Activated CD8-positive, alpha-beta memory T cell treated with anti-CD3 and anti-CD28 coated beads for 4 hours (primary cell): Measurements from ENCODE around the gene SCMH1.
A peak's percentile ranks its signal among the peaks of the same experiment; 100 is the strongest.

Experiments used
- DNase-seq, 2 donors: peaks; one replicate each; pipeline ENCODE4 v3.0.0-alpha.2; 2020; ENCODE audit warnings: low read depth in 2 of 2

SCMH1 gene

DNA sequence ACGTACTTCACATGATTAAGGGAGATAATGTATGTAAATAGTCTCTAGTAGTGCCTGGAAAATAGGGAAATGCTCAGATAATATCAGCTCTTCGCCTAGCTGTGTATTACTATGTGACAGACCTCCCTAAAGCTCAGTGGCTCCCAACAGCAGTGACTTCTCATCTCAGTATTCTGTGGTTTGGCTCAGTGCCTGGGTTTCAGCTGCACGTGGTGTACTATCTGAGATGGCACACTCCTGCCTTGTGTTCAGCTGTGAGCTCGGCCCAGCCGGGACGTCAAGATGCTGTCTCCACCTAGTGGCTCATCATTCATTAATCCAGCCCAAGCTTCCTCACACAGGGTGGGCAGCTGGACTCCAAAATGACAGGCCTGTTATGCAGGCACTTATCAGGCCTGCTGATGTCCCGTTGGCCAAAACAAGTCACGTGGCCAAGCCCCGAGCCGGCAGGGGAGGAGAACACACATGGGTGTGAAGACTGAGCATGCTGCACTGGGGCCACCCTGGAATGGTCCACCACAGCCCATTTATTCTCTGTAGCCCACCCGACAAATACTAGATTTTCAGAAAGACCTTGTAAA lies 238.4 kb downstream of the SCMH1 start:
- DNase-seq = peak; percentile 73 to 77

DNA sequence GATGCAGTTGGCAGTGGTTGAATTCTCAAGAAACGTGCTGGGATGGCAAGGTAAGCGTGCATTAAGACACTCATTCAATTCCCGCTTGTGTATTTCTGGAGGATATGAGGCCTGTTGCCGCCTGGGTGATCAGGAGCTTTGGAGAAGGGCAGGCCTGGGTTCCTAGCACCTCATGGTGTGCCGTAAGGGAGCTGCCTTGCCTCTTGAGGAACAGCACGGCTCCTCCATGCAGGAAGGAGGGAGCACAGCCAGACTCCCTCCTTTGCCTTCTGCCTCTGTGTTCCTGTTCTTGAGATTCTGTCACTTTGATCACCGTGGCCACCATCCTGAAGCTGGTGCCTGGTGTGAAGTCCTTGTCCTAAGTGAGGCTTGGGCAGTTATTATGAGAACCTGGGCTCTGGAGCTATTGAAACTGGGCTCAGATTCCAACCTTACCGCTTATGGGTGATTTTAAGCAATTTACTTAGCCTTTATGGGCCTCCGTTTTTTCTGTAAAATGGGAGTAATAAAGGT lies 238.9 kb downstream of the SCMH1 start:
- no peak for DNase-seq

GRCh38 chr1:40998668-40999067 lies 243.4 kb downstream of the SCMH1 start:
- DNase-seq = no peak

GRCh38 chr1:40997096-40997495 lies 245.0 kb downstream of the SCMH1 start:
- no peak for DNase-seq

DNA sequence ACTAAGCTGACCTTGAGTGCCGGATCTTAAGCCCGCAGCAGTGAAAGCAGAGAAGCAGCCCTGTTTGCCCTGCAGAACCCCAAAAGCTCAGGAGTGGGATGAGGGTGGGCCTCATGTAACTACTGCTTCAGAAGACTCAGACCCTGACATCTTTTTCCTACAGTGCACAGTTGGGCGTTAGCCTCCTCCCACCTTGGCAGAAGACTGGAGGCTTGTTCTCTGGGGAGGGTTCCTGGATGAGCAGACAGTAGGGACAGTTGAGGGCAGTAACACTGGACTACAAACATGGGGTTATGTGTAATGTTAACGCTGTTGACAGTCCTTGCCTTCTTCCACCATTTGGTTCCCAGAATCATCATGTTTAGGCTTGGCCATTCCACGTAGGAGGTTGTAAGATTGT lies 253.0 kb downstream of the SCMH1 start:
- DNase-seq = no peak

GRCh38 chr1:40988280-40988679 lies 253.8 kb downstream of the SCMH1 start:
- DNase-seq = no peak

DNA sequence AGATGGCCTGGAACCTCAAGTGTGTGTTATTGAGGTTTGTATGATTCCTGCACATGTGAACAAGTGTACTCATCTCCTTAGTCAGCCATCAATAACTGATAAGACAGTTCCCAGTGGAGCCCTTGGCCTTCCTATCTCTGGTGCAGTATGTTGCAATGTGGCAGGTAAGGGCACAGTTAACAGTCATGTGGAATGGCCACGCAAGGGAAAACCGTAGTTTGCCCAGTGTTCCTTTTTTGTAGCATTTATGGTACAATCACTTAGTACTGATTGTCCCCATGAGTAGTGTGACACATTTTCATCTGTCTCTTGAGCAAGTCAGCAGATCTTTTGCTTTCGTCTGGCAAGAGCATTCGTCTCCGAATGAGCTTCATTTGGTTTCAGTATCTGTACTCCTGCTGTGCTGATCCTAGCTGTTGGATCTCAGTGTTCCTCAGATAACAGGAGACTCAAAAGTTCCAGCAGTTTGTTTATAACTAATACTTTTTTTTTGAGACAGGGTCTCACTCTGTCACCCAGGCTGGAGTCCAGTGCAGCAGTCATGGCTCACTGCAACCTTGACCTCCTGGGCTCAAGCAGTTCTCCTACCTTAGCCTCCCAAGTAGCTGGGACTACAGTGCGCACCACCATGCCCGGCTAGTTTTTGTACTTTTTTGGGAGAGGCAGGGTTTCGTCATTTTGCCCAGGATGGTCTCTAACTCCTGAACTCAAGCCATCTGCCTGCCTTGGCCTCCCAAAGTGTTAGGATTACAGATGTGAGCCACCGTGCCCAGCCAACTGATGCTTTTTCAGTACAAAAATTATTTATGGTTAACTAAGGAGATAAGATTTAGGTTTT lies 254.4 kb downstream of the SCMH1 start:
- no peak for DNase-seq

DNA sequence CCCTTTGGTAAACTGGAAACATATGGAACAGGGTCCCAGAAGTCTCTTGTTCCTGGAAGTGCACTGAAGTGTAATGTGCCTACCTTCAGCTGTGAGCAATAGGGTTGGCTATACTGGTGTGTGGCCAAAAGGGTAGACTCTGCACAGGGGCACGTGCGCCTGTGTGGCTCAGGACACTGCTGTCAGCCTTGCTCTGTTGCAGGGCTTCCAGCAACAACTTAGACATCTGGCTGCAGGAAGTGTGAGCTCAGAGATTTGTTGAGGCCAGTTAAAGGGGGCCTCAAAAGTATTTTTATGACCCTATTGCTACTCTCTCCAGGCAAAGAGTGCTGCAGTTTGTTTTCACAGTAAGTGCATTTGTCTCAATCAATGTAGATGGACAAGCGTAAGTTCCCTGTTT lies 255.2 kb downstream of the SCMH1 start:
- DNase-seq = no peak

- DNase-seq = no peak
Measured at GRCh38 chr1:40986328-40986783, 255.8 kb downstream of the SCMH1 start.

DNA sequence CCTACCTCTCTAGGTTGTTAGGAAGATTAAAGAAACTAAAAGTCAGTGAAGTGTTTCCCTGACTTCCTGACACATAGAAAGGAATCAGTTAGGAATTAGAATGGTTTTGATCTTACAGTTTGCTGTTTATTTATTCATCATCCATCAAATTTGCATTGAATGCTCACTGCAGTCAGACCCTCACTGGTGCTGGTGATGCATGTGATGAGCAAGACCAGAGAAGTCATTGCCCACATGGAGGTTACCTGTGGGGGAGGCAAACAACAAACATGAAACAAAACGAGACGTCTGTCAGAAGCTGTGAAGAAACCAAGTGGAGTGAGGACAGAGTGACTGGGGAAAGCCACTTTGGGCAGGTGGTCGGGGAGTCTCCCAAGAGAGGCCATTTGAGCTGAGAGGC lies 256.2 kb downstream of the SCMH1 start:
- DNase-seq = no peak

- DNase-seq = no peak
Measured at GRCh38 chr1:40985161-40985560, 256.9 kb downstream of the SCMH1 start.

DNA sequence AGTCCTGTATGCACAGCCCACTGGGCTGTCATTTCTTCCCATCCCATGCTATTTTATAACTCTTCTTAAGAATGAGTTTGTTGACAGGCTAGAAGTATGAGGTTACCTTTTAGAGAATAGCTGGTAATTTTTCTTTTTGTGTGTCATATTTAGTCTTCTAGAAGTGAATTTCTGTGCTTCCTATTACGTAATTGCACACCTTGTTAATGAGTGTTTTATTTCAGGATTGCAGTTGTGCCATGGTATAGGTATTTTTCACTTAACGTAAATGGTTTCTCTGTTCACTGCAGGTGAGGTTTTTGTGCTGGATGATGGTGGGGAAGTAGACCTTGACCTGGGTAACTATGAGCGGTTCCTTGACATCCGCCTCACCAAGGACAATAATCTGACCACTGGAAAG lies 257.6 kb downstream of the SCMH1 start:
- no peak for DNase-seq

DNA sequence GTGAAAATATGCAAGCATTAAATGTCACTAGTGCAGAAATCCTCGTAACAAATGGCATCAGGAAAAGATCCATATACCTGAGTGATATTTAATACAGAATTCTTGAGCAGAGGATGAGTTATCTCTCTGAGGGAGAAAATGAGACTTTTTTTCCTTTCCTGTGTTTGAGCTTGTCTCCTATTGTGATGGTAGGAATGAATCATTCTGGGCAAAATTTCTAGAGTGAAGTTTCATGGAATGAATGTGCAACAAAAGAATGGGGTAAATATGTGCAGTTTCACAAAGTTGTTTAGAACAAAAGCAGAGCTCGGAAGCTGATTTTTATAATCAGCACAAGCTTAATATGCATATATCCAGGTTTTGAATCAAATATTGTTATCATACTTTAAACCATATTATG lies 258.0 kb downstream of the SCMH1 start:
- DNase-seq = no peak

- DNase-seq = no peak
Measured at GRCh38 chr1:40983286-40983685, 258.8 kb downstream of the SCMH1 start.

- no peak for DNase-seq
Measured at GRCh38 chr1:40982721-40983120, 259.4 kb downstream of the SCMH1 start.

DNA sequence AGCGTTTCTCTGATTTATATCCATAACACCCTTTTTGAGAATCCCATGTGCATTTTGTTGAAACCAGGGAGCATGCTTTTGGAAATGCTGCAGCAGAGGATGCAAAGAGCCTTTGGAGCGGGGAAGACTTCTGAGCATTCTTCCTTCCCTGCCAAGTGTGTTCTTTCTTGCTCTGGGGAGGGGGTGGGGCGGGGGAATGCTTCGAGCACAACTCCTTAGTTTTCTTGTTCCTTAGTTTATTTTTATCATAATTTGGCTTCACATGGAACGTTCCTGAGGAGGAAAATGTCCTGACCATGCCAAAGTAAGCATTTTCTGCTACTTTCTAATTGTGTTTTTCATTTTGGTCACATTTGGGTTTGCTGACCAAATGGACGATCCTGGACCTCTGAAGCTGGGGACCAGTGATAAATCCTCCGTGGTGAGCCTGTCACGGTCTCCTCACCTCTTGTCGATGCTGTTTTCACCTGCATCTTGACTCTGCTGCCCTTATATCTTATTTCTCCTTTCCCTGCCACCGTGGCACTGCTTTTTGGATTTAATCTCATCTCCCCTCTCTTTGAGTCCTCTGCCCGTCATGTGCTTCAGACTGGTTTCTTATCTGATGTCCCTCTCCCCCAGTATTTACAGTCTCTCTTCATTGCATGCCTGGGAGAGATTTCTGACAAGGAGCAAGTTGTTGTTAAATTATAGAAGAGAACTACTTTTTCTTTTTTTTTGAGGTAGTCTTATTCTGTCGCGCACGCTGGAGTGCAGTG lies 260.2 kb downstream of the SCMH1 start:
- DNase-seq = no peak

DNA sequence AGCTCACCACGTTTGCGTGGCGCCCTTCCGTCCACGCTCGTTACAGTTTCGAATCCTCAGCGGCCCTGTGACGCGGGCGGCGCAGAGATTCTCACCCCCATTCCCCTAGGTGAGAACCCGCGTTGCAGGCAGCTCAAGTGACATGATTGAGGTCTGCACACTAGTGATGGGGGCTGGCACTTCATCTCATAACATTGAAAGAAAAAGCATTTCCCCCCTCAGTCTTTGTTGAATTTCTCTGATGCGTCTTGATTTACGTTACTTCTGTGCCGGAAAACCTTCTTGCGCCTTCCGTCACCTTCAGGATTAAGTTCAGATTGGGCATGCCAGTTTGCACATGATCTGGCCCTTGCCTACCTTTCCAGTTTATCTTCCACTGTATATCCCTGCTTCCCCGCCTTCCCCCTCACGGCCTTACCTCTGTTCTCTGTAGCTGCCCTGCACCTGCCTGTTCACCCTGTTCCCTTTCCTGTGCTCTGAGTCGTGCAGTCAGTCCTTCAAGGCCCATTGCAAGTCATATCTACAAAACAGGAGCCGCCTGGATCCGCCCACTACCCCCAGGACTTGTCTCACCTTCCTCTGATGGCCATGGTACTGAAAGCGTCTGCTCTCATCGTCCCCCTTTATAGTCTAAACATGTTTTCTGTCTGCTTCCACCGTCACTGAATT lies 261.5 kb downstream of the SCMH1 start:
- DNase-seq = peak in 1 of 2 donors; percentile 23

DNA sequence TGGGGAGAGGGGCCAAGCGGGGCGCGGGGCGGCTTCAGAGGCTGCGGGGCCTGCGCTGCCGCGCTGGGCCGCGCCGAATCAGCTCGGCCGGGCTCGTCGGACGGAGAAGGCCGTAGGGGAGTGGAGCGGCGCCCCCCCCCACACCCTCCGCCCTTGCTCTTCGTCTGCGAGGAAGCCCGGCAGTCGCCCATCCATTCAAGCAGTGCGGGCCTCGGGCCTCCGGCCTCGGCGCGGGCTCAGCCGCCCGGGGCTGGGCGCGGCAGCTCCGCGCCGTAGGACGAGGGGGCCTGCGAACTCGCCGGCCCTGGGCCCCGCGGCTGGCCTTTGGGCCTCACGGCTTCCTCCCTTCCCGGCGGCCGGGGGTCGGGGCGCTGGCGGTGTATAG lies 262.0 kb downstream of the SCMH1 start:
- no peak for DNase-seq

GRCh38 chr1:40979241-40980067 lies 262.7 kb downstream of the SCMH1 start, which contains the start of gene CTPS1:
TSS of gene CTPS1 (plus strand) at chr1:40979696. CDS start at chr1:40983291, 3,595 bp downstream.
- peak; percentile 90 to 91 for DNase-seq

GRCh38 chr1:40978886-40979240 lies 263.2 kb downstream of the SCMH1 start:
- DNase-seq = no peak

GRCh38 chr1:40977716-40978115 lies 264.4 kb downstream of the SCMH1 start:
- no peak for DNase-seq
